Erythroblast (primary cell): ENCODE measurements around the gene ARSH.

Source experiments
- GATA1 ChIP-seq: IDR thresholded peaks from 2 replicates; pipeline ENCODE4 v1.6.1; 2011; ENCODE audit warnings: low read depth, mild to moderate bottlenecking, control low read depth, low read length, moderate library complexity
- POLR2A ChIP-seq: IDR thresholded peaks from 2 replicates; pipeline ENCODE4 v1.6.1; 2011; ENCODE audit warnings: mild to moderate bottlenecking, low read length

- no peak for TF ChIP-seq POLR2A
- TF ChIP-seq GATA1, result no peak
Measured at GRCh38 chrX:3052860-3053259, 46.5 kb downstream of the ARSH start.
